ENCODE data around the gene KCNK6.
A peak's percentile ranks its signal among the peaks of the same experiment; 100 is the strongest.

KCNK6 gene

GRCh38 chr19:38276942-38277517 lies 42.6 kb upstream of the KCNK6 start:
- Histone ChIP-seq H3K79me1 (replicated peaks; ENCODE audit: low read length, poor library complexity, severe bottlenecking) (peaks cover 10% of the 10 kb centered on the region), H2BK12ac (ENCODE audit: low read length in 2 of 2) (no peak overlapping the region), H3K14ac (ENCODE audit: low read length in 2 of 2) (no peak overlapping the region), H4K8ac (ENCODE audit: low read length) (no peak overlapping the region), H2BK15ac (ENCODE audit: low read depth, poor library complexity, severe bottlenecking) (no peak overlapping the region), H4K91ac (ENCODE audit: low read length) (no peak overlapping the region), H2AFZ (ENCODE audit: low read depth, low read length) (no peak overlapping the region), H3K27me3 (ENCODE audit: control insufficient read depth in 1 of 2, insufficient read depth in 1 of 2, low read length in 2 of 2) (no peaks in the 10 kb centered on the region), H3K9ac (ENCODE audit: low read length) (no peak overlapping the region), H2BK120ac (ENCODE audit: low read depth, low read length) (no peak overlapping the region), H3K4me1 (ENCODE audit: control insufficient read depth, insufficient read depth, low read depth, low read length) (peaks cover 8% of the 10 kb centered on the region), H3K4ac (ENCODE audit: low read depth in 1 of 2, low read length in 2 of 2) (no peak overlapping the region), H3K4me3 (ENCODE audit: insufficient read depth in 1 of 2, low read depth in 1 of 2, low read length in 2 of 2) (no peak overlapping the region), H2BK5ac (ENCODE audit: low read depth, low read length, poor library complexity, severe bottlenecking) (no peak overlapping the region), H3K27ac (ENCODE audit: low read length, poor library complexity, severe bottlenecking) (no peak overlapping the region), H3K36me3 (ENCODE audit: control insufficient read depth in 1 of 2, insufficient read depth in 2 of 2, low read depth in 1 of 2, low read length in 2 of 2) (peaks cover 0 to 6% of the 10 kb centered on the region in 2 experiments), H3K4me2 (ENCODE audit: low read length, poor library complexity, severe bottlenecking) (no peak overlapping the region), H3K18ac (ENCODE audit: low read depth in 1 of 2, low read length in 2 of 2) (no peak overlapping the region), H3K9me3 (ENCODE audit: control insufficient read depth, low read length) (no peaks in the 10 kb centered on the region), H3K23ac (ENCODE audit: low read length in 2 of 2) (no peak overlapping the region), H2AK5ac (ENCODE audit: low read length, severe bottlenecking) (no peak overlapping the region)
- WGBS = 91% methylated on average over 7 of the region's 7 CpGs
- DNase-seq = no peak

GRCh38 chr19:38277549-38277948 lies 42.1 kb upstream of the KCNK6 start:
- Histone ChIP-seq H3K27me3 (ENCODE audit: control insufficient read depth in 1 of 2, insufficient read depth in 1 of 2, low read length in 2 of 2) (no peaks in the 10 kb centered on the region), H3K23ac (ENCODE audit: low read length in 2 of 2) (no peak overlapping the region), H2BK120ac (ENCODE audit: low read depth, low read length) (no peak overlapping the region), H3K9ac (ENCODE audit: low read length) (no peak overlapping the region), H3K4ac (ENCODE audit: low read depth in 1 of 2, low read length in 2 of 2) (no peak overlapping the region), H2AFZ (ENCODE audit: low read depth, low read length) (no peak overlapping the region), H2BK12ac (ENCODE audit: low read length in 2 of 2) (no peak overlapping the region), H4K91ac (ENCODE audit: low read length) (no peak overlapping the region), H2BK15ac (ENCODE audit: low read depth, poor library complexity, severe bottlenecking) (no peak overlapping the region), H3K4me3 (ENCODE audit: insufficient read depth in 1 of 2, low read depth in 1 of 2, low read length in 2 of 2) (peak overlapping the region in 1 of 2 experiments; percentile 25), H3K4me1 (ENCODE audit: control insufficient read depth, insufficient read depth, low read depth, low read length) (peaks cover 8% of the 10 kb centered on the region), H3K14ac (ENCODE audit: low read length in 2 of 2) (no peak overlapping the region), H2AK5ac (ENCODE audit: low read length, severe bottlenecking) (no peak overlapping the region), H2BK5ac (ENCODE audit: low read depth, low read length, poor library complexity, severe bottlenecking) (no peak overlapping the region), H3K4me2 (ENCODE audit: low read length, poor library complexity, severe bottlenecking) (no peak overlapping the region), H3K36me3 (ENCODE audit: control insufficient read depth in 1 of 2, insufficient read depth in 2 of 2, low read depth in 1 of 2, low read length in 2 of 2) (peaks cover 0 to 6% of the 10 kb centered on the region in 2 experiments), H4K8ac (ENCODE audit: low read length) (no peak overlapping the region), H3K9me3 (ENCODE audit: control insufficient read depth, low read length) (no peaks in the 10 kb centered on the region), H3K18ac (ENCODE audit: low read depth in 1 of 2, low read length in 2 of 2) (no peak overlapping the region), H3K27ac (ENCODE audit: low read length, poor library complexity, severe bottlenecking) (no peak overlapping the region), H3K79me1 (replicated peaks; ENCODE audit: low read length, poor library complexity, severe bottlenecking) (peaks cover 14% of the 10 kb centered on the region)
- DNase-seq = peak; percentile 42
- 69% methylated on average over 4 of the region's 5 CpGs for WGBS

DNA sequence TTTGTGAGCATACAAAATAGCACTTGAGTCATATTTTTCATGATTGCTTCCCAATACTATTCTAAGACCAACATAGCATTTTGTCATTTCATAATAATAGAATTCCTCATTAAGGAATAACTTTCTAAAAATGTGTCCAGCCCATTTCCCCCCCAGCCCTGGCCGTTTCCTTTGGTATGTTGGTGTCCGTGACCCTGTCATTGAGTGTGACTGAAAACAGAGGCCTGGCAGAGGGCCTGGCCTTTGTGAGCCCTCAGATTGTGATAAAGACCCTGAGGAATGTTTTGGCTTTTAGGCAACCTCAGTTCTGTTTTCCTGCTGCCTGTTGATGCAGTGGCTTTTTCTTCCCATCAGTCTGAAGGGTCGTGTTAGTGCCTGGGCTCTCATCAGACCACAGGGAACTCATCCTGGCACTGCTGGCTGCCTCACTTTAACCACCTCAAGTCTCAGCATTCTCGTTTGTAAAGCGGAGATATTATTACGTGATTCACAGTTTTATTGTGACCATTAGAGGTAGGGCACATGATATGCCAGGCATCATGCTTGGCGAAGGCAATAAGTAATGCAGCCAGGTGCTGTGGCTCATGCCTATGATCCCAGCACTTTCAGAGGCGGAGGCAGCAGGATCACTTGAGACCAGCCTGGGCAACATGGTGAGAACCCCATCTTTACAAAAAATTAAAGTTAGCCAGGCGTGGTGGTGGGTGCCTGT lies 41.5 kb upstream of the KCNK6 start:
- Histone ChIP-seq H3K18ac (ENCODE audit: low read depth in 1 of 2, low read length in 2 of 2) (peak overlapping the region; percentile 16 to 67), H3K4me1 (ENCODE audit: control insufficient read depth, insufficient read depth, low read depth, low read length) (peaks cover 8% of the 10 kb centered on the region), H2BK120ac (ENCODE audit: low read depth, low read length) (no peak overlapping the region), H2BK5ac (ENCODE audit: low read depth, low read length, poor library complexity, severe bottlenecking) (no peak overlapping the region), H3K23ac (ENCODE audit: low read length in 2 of 2) (no peak overlapping the region), H3K4me3 (ENCODE audit: insufficient read depth in 1 of 2, low read depth in 1 of 2, low read length in 2 of 2) (peak overlapping the region in 1 of 2 experiments; percentile 25), H3K9me3 (ENCODE audit: control insufficient read depth, low read length) (no peaks in the 10 kb centered on the region), H3K9ac (ENCODE audit: low read length) (peak overlapping the region; percentile 9), H3K27me3 (ENCODE audit: control insufficient read depth in 1 of 2, insufficient read depth in 1 of 2, low read length in 2 of 2) (no peaks in the 10 kb centered on the region), H2AK5ac (ENCODE audit: low read length, severe bottlenecking) (no peak overlapping the region), H2BK12ac (ENCODE audit: low read length in 2 of 2) (peak overlapping the region; percentile 18 to 48), H4K8ac (ENCODE audit: low read length) (peak overlapping the region; percentile 78), H3K14ac (ENCODE audit: low read length in 2 of 2) (no peak overlapping the region), H4K91ac (ENCODE audit: low read length) (peak overlapping the region; percentile 60), H3K4me2 (ENCODE audit: low read length, poor library complexity, severe bottlenecking) (no peak overlapping the region), H3K27ac (ENCODE audit: low read length, poor library complexity, severe bottlenecking) (peak overlapping the region; percentile 8), H2AFZ (ENCODE audit: low read depth, low read length) (peak overlapping the region; percentile 8), H2BK15ac (ENCODE audit: low read depth, poor library complexity, severe bottlenecking) (no peak overlapping the region), H3K4ac (ENCODE audit: low read depth in 1 of 2, low read length in 2 of 2) (peak overlapping the region in 1 of 2 experiments; percentile 24), H3K79me1 (replicated peaks; ENCODE audit: low read length, poor library complexity, severe bottlenecking) (peaks cover 14% of the 10 kb centered on the region), H3K36me3 (ENCODE audit: control insufficient read depth in 1 of 2, insufficient read depth in 2 of 2, low read depth in 1 of 2, low read length in 2 of 2) (peaks cover 0 to 6% of the 10 kb centered on the region in 2 experiments)
- 53% methylated on average over 9 of the region's 9 CpGs for WGBS
- DNase-seq = peak; percentile 43

DNA sequence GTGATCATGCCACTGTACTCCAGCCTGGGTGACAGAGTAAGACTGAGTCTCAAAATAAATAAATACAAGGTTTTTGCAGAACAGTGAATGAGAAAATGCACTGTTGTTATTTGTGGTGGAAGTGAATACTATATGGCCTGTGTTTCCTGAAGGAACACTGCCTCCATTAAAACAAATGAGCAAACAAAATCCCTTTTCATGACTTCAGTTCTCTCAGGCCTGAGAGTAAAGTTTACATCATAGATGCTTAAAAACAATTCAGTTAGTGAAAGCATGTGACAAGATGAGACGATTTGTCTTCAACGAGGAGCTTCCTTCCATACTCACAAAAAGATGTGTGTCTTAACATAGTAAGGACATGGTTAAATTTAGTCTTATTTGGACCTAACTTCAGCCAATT lies 40.9 kb upstream of the KCNK6 start:
- Histone ChIP-seq H4K91ac (ENCODE audit: low read length) (no peak overlapping the region), H3K27ac (ENCODE audit: low read length, poor library complexity, severe bottlenecking) (no peak overlapping the region), H2BK12ac (ENCODE audit: low read length in 2 of 2) (no peak overlapping the region), H3K4me2 (ENCODE audit: low read length, poor library complexity, severe bottlenecking) (no peak overlapping the region), H2AFZ (ENCODE audit: low read depth, low read length) (no peak overlapping the region), H3K9me3 (ENCODE audit: control insufficient read depth, low read length) (no peaks in the 10 kb centered on the region), H2BK15ac (ENCODE audit: low read depth, poor library complexity, severe bottlenecking) (no peak overlapping the region), H3K14ac (ENCODE audit: low read length in 2 of 2) (no peak overlapping the region), H2BK5ac (ENCODE audit: low read depth, low read length, poor library complexity, severe bottlenecking) (no peak overlapping the region), H2BK120ac (ENCODE audit: low read depth, low read length) (no peak overlapping the region), H3K18ac (ENCODE audit: low read depth in 1 of 2, low read length in 2 of 2) (peak overlapping the region; percentile 16 to 67), H3K27me3 (ENCODE audit: control insufficient read depth in 1 of 2, insufficient read depth in 1 of 2, low read length in 2 of 2) (no peaks in the 10 kb centered on the region), H3K9ac (ENCODE audit: low read length) (no peak overlapping the region), H3K79me1 (replicated peaks; ENCODE audit: low read length, poor library complexity, severe bottlenecking) (peaks cover 15% of the 10 kb centered on the region), H2AK5ac (ENCODE audit: low read length, severe bottlenecking) (no peak overlapping the region), H3K4me3 (ENCODE audit: insufficient read depth in 1 of 2, low read depth in 1 of 2, low read length in 2 of 2) (no peak overlapping the region), H3K4ac (ENCODE audit: low read depth in 1 of 2, low read length in 2 of 2) (no peak overlapping the region), H3K4me1 (ENCODE audit: control insufficient read depth, insufficient read depth, low read depth, low read length) (peaks cover 8% of the 10 kb centered on the region), H4K8ac (ENCODE audit: low read length) (no peak overlapping the region), H3K23ac (ENCODE audit: low read length in 2 of 2) (no peak overlapping the region), H3K36me3 (ENCODE audit: control insufficient read depth in 1 of 2, insufficient read depth in 2 of 2, low read depth in 1 of 2, low read length in 2 of 2) (peaks cover 0 to 6% of the 10 kb centered on the region in 2 experiments)
- DNase-seq = peak; percentile 33
- no CpG with 5 or more reads among the region's 2 CpGs for WGBS

All from mesenchymal stem cell (in vitro differentiated cells and primary cell).